Esophagus squamous epithelium (tissue), 5 donors: ENCODE data around the gene MYO15A. TPM values are rescaled to one million over a fixed set of nuclear protein-coding genes. Genes with fewer than 3 reads are reported as not detected.

Experiments used
- DNase-seq: peaks from one replicate; lab custom pipeline; 2025; lab: John Stamatoyannopoulos, UW
- H3K27ac ChIP-seq, 4 donors: fragments of 200-600 bp; sonication (generic); one replicate each; pipeline ENCODE4 v1.5.1; 2016 to 2019; ENCODE audit warnings: mild to moderate bottlenecking in 1 of 4
- H3K27me3 ChIP-seq, 4 donors: fragments of 200-600 bp; sonication (generic); 1 replicate in 3 of 4; 2 replicates in 1 of 4; pipeline versions ENCODE4 v1.5.1 to v1.6.0; 2017 to 2021; ENCODE audit warnings: antibody characterized with exemption in 1 of 4
- H3K36me3 ChIP-seq, 3 donors: fragments of 200-600 bp; sonication (generic); one replicate each; pipeline ENCODE4 v1.5.1; 2016 to 2019
- H3K4me1 ChIP-seq, 3 donors: fragments of 200-600 bp; sonication (generic); one replicate each; pipeline ENCODE4 v1.5.1; 2017 to 2019
- H3K4me3 ChIP-seq, 4 donors: fragments of 200-600 bp; sonication (generic); 1 replicate in 3 of 4; 2 replicates in 1 of 4; pipeline ENCODE4 v1.5.1; 2016 to 2019; ENCODE audit warnings: mild to moderate bottlenecking in 2 of 4, moderate library complexity in 1 of 4
- H3K9me3 ChIP-seq, 3 donors: fragments of 200-600 bp; sonication (generic); one replicate each; pipeline ENCODE4 v1.5.1; 2016 to 2019
- POLR2A ChIP-seq, 4 donors: fragments of 450-650 bp; IDR thresholded peaks; one replicate each; pipeline ENCODE4 v1.6.1; 2017; ENCODE audit warnings: antibody characterized with exemption in 4 of 4, mild to moderate bottlenecking in 4 of 4, moderate library complexity in 3 of 4
- WGBS, 2 donors: methylation state at CpG; one replicate each; pipeline ENCODE4 v1.1.5; 2018; 5-methylcytosine and 5-hydroxymethylcytosine counted together
- intact Hi-C: fragments of 100-400 bp; cut with DNase I; formaldehyde crosslinking; loops from one replicate; pipeline ENCODE4 v1.15.0; 2022
- total RNA-seq, 4 donors: library from RNA; depleted of rRNA; stranded (reverse); fragments of >200 nt; gene quantifications; one replicate each; pipeline ENCODE4 v1.1.0, GENCODE V29; 2016
- TF ChIP-seq, protein P1 (sequence below), 6 experiments: fragments of 450-650 bp in 4 of 6; fragments of 200-600 bp in 2 of 6; sonication (generic) in 2 of 6; IDR thresholded peaks; one replicate each; pipeline ENCODE4 v1.5.1; 2016 to 2019; ENCODE audit warnings: antibody characterized with exemption in 6 of 6, mild to moderate bottlenecking in 4 of 6, moderate library complexity in 4 of 6
- donor health status: DM: yes; HTN: yes; CAD: no.

Gene MYO15A
- total RNA-seq, 4 donors from 2014 or later: 0.18 to 1.7 (median 0.30) TPM; not detected in 1

DNA sequence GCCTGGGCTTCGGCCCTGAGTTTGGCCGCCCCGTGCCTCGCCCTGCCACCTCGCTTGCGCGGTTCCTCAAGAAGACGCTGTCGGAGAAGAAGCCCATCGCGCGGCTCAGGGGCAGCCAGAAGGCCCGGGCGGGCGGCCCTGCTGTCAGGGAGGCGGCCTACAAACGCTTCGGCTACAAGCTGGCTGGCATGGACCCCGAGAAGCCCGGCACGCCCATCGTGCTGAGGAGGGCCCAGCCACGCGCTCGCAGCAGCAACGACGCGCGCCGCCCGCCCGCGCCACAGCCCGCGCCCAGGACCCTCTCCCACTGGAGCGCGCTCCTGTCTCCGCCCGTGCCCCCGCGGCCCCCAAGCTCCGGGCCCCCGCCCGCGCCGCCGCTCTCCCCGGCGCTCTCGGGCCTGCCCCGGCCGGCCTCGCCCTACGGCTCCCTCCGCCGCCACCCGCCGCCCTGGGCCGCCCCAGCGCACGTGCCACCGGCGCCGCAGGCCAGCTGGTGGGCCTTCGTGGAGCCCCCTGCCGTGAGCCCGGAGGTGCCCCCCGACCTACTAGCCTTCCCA lies 12.0 kb downstream of the MYO15A start:
- intact Hi-C loops: no loop called here
- H3K4me3 ChIP-seq: no peak overlapping the region
- H3K27ac ChIP-seq: no peak overlapping the region
- peaks cover 0 to 5% (median 0%) of the 10 kb centered on the region in 3 donors for H3K4me1 ChIP-seq
- WGBS, 2 donors: 100% methylated on average over 1 of the region's 68 CpGs; no CpG with 5 or more reads in 1 of the 2 donors
- DNase-seq: no peak
- H3K9me3 ChIP-seq: no peaks in the 10 kb centered on the region
- H3K36me3 ChIP-seq: no peaks in the 10 kb centered on the region
- peaks cover 0 to 3% (median 0%) of the 10 kb centered on the region in 4 donors for H3K27me3 ChIP-seq
- TF ChIP-seq, protein P1, sequence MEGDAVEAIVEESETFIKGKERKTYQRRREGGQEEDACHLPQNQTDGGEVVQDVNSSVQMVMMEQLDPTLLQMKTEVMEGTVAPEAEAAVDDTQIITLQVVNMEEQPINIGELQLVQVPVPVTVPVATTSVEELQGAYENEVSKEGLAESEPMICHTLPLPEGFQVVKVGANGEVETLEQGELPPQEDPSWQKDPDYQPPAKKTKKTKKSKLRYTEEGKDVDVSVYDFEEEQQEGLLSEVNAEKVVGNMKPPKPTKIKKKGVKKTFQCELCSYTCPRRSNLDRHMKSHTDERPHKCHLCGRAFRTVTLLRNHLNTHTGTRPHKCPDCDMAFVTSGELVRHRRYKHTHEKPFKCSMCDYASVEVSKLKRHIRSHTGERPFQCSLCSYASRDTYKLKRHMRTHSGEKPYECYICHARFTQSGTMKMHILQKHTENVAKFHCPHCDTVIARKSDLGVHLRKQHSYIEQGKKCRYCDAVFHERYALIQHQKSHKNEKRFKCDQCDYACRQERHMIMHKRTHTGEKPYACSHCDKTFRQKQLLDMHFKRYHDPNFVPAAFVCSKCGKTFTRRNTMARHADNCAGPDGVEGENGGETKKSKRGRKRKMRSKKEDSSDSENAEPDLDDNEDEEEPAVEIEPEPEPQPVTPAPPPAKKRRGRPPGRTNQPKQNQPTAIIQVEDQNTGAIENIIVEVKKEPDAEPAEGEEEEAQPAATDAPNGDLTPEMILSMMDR (IDR thresholded peaks at IDR 0.05): no peak
- no peak for TF ChIP-seq POLR2A (IDR thresholded peaks at IDR 0.05)

DNA sequence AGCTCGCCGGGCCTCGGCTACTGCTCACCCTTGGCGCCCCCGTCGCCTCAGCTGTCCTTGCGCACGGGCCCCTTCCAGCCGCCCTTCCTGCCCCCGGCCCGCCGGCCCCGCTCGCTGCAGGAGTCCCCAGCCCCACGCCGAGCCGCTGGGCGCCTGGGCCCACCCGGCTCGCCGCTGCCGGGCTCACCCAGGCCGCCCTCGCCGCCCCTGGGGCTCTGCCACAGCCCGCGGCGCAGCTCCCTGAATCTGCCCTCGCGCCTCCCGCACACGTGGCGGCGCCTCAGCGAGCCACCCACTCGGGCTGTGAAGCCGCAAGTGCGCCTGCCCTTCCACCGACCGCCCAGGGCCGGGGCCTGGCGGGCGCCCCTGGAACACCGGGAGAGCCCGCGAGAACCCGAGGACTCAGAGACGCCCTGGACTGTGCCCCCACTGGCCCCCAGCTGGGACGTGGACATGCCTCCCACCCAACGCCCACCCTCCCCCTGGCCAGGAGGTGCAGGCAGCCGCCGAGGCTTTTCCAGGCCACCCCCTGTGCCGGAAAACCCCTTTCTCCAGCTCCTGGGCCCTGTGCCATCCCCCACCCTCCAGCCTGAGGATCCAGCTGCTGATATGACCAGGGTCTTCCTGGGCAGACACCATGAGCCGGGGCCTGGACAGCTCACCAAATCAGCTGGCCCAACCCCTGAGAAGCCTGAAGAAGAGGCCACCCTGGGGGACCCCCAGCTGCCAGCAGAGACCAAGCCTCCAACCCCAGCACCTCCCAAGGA lies 12.8 kb downstream of the MYO15A start:
- Histone ChIP-seq H3K27ac (no peak overlapping the region), H3K36me3 (no peaks in the 10 kb centered on the region), H3K27me3 (peaks cover 0 to 3% (median 0%) of the 10 kb centered on the region in 4 donors), H3K4me3 (no peak overlapping the region), H3K4me1 (peaks cover 0 to 5% (median 0%) of the 10 kb centered on the region in 3 donors), H3K9me3 (no peaks in the 10 kb centered on the region)
- intact Hi-C loops: no loop called here
- DNase-seq: no peak
- WGBS, 2 donors: 70 to 90% methylated on average over 2 to 6 of the region's 54 CpGs
- TF ChIP-seq, protein P1 (IDR thresholded peaks at IDR 0.05): no peak
- no peak for TF ChIP-seq POLR2A (IDR thresholded peaks at IDR 0.05)

DNA sequence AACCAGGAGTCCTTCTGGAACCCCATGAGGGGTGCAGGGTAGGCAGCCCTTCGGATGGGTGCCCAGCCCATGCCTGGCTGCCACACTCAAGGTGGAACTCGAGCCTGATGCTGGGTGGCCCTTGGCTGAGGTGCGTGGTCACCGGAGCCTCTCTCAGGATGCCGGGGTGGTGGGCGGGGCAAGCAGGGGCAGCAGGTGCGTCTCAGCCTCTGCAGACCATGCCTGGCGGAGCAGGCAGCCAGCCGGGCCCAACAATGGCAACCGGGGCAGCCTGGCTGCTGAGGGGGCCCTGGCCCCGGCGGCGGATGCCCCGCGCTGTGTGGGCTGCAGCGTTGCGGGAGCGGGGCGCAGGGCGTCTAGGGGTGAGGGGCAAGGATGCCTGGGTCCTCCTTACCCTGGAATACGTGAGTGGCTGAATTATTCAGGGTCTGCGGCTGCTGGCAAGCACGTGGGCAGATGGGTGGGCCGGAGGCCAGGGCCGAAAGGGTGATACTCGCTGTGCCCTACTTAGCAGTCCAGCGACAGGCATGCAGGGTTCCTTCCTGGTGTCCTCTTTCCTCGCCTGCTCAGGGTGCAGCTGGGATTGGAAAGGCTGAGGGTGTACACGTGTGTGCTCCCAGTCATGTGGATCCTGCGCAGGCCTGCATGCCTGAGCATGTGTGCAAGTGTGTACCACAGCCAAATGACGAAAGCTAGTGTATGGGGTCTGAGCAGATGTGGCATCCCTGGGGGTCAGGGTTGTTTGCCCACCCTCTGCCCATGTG lies 14.6 kb downstream of the MYO15A start:
- intact Hi-C loops: no loop called here
- TF ChIP-seq, protein P1 (IDR thresholded peaks at IDR 0.05): no peak
- no peak for TF ChIP-seq POLR2A (IDR thresholded peaks at IDR 0.05)
- 69% methylated on average over 7 of the region's 31 CpGs; no CpG with 5 or more reads in 1 of the 2 donors for WGBS, 2 donors
- peaks cover 0 to 5% (median 0%) of the 10 kb centered on the region in 3 donors for H3K4me1 ChIP-seq
- H3K36me3 ChIP-seq: no peaks in the 10 kb centered on the region
- H3K27ac ChIP-seq: no peak overlapping the region
- no peak for DNase-seq
- H3K4me3 ChIP-seq: no peak overlapping the region
- H3K9me3 ChIP-seq: no peaks in the 10 kb centered on the region
- peaks cover 0 to 3% (median 0%) of the 10 kb centered on the region in 4 donors for H3K27me3 ChIP-seq

DNA sequence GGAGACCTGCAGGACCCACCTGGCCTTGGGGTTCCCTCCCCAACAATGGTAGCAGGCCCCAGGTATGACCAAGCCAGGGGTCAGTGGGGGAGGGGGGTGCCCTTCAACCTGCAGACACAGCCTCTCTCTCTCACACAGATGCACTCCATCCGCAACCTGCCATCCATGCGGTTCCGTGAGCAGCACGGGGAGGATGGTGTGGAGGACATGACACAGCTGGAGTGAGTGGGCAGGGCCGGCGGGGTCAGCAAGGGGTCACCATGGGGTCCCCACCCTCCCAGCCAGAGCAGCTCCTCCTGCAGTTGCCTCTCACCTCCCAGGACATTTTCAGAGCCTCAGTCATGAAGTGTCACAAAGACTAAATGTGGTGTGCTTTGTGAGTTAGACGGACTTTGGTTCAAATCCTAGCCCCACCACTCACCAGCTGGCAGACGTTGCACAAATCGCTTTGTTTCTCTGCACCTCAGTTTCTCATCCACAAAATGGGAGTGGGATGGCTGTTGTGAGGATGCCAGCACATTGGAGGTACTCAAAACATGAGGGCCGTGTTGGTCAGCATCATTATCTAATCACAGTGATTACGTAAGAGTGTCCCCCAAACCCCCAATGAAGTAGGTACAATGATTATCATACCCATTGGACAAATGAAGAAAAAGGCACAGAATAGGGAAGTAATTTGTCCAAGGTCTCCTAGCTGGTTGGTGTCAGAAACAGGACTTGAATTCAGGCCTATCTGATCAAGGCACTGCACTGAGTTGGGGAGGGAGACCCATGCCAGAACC lies 16.0 kb downstream of the MYO15A start:
- no peaks in the 10 kb centered on the region for H3K9me3 ChIP-seq
- intact Hi-C loops: no loop called here
- H3K27ac ChIP-seq: no peak overlapping the region
- peaks cover 0 to 3% (median 0%) of the 10 kb centered on the region in 4 donors for H3K27me3 ChIP-seq
- 60 to 78% methylated on average over 7 to 11 of the region's 11 CpGs for WGBS, 2 donors
- no peaks in the 10 kb centered on the region for H3K36me3 ChIP-seq
- H3K4me3 ChIP-seq: no peak overlapping the region
- DNase-seq: no peak
- peaks cover 0 to 5% (median 0%) of the 10 kb centered on the region in 3 donors for H3K4me1 ChIP-seq
- TF ChIP-seq, protein P1 (IDR thresholded peaks at IDR 0.05): no peak
- TF ChIP-seq POLR2A (IDR thresholded peaks at IDR 0.05): no peak
